Measurements from ENCODE around the gene RALGAPA2.

DNA sequence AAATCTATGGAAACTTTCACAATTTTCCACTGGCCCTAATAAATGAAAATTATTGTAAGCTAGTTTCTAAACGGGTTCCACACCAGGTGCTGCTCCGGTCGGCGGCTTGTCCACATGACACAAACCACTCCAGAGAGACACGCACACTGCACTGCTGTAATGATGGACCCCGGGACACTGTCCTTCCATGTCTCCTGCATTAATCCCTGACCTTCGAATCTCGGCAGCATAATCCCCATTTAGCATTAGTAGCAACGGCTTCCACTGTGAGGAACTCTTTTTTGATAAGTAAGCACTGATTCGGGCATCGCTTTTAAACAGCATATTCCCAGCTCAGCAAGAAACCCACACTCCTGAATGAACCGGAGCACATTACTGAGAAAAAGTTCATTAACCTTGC lies 301.0 kb downstream of the RALGAPA2 start:
- TF ChIP-seq POLR2A (IDR thresholded peaks at IDR 0.05) (no peak), POLR2AphosphoS5 (IDR thresholded peaks at IDR 0.05) (no peak)
- TF ChIP-seq, protein P1, sequence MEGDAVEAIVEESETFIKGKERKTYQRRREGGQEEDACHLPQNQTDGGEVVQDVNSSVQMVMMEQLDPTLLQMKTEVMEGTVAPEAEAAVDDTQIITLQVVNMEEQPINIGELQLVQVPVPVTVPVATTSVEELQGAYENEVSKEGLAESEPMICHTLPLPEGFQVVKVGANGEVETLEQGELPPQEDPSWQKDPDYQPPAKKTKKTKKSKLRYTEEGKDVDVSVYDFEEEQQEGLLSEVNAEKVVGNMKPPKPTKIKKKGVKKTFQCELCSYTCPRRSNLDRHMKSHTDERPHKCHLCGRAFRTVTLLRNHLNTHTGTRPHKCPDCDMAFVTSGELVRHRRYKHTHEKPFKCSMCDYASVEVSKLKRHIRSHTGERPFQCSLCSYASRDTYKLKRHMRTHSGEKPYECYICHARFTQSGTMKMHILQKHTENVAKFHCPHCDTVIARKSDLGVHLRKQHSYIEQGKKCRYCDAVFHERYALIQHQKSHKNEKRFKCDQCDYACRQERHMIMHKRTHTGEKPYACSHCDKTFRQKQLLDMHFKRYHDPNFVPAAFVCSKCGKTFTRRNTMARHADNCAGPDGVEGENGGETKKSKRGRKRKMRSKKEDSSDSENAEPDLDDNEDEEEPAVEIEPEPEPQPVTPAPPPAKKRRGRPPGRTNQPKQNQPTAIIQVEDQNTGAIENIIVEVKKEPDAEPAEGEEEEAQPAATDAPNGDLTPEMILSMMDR (IDR thresholded peaks at IDR 0.05 in 8 of 11, conservative IDR thresholded peaks at IDR 0.05 in 3 of 11), result no peak

All from spleen (tissue), 7 donors.